ENCODE results near the gene FXYD2.
A peak's percentile ranks its signal among the peaks of the same experiment; 100 is the strongest.

The FXYD2 gene

GRCh38 chr11:117834838-117835443 lies 10.4 kb upstream of the FXYD2 start:
- DNase-seq: no peak

GRCh38 chr11:117834068-117834810 lies 9.7 kb upstream of the FXYD2 start:
- DNase-seq: no peak

- DNase-seq: no peak
Measured at GRCh38 chr11:117833401-117833891, 8.9 kb upstream of the FXYD2 start.

GRCh38 chr11:117832511-117832910 lies 8.0 kb upstream of the FXYD2 start:
- DNase-seq: no peak

GRCh38 chr11:117831661-117832415 lies 7.3 kb upstream of the FXYD2 start:
- DNase-seq: no peak

GRCh38 chr11:117830674-117831351 lies 6.3 kb upstream of the FXYD2 start:
- DNase-seq: no peak

GRCh38 chr11:117830072-117830471 lies 5.5 kb upstream of the FXYD2 start:
- no peak for DNase-seq

- no peak for DNase-seq
Measured at GRCh38 chr11:117829369-117829725, 4.8 kb upstream of the FXYD2 start.

GRCh38 chr11:117828611-117829368 lies 4.2 kb upstream of the FXYD2 start:
- DNase-seq: peak; percentile 82

- DNase-seq: no peak
Measured at GRCh38 chr11:117827521-117828511, 3.3 kb upstream of the FXYD2 start.

- no peak for DNase-seq
Measured at GRCh38 chr11:117826832-117827231, 2.3 kb upstream of the FXYD2 start.

GRCh38 chr11:117826190-117826570 lies 1.6 kb upstream of the FXYD2 start:
- DNase-seq: no peak

GRCh38 chr11:117825538-117826189 lies 1.1 kb upstream of the FXYD2 start:
- no peak for DNase-seq

- no peak for DNase-seq
Measured at GRCh38 chr11:117823946-117824420, 561 bp downstream of the FXYD2 start.

- peak; percentile 31 for DNase-seq
Measured at GRCh38 chr11:117823294-117823945, 1.1 kb downstream of the FXYD2 start.

- peak; percentile 53 for DNase-seq
Measured at GRCh38 chr11:117822074-117823033, 2.2 kb downstream of the FXYD2 start.

GRCh38 chr11:117821431-117821830 lies 3.1 kb downstream of the FXYD2 start:
- DNase-seq: no peak

GRCh38 chr11:117820516-117820915 lies 4.0 kb downstream of the FXYD2 start:
- DNase-seq: no peak

GRCh38 chr11:117820071-117820470 lies 4.5 kb downstream of the FXYD2 start:
- DNase-seq: no peak

All from activated CD4-positive, alpha-beta T cell treated with anti-CD3 and anti-CD28 coated beads, Interleukin-10, Interleukin-2, amounts not matched to agents 100 ng/mL and 50 ng/mL, durations not matched to agents 16 hours and 8 hours (primary cell).